DMS 273 (cell line): ENCODE measurements around the gene LMF1.
A peak's percentile ranks its signal among the peaks of the same experiment; 100 is the strongest.

Experiments used
- DNase-seq: peaks from one replicate; lab custom pipeline; 2025; ENCODE audit not compliant: unreplicated experiment; lab: John Stamatoyannopoulos, UW

Gene LMF1

GRCh38 chr16:985646-986400 is 15.0 kb upstream of the LMF1 start:
- DNase-seq = no peak

GRCh38 chr16:984736-985636 is 14.2 kb upstream of the LMF1 start:
- no peak for DNase-seq

DNA sequence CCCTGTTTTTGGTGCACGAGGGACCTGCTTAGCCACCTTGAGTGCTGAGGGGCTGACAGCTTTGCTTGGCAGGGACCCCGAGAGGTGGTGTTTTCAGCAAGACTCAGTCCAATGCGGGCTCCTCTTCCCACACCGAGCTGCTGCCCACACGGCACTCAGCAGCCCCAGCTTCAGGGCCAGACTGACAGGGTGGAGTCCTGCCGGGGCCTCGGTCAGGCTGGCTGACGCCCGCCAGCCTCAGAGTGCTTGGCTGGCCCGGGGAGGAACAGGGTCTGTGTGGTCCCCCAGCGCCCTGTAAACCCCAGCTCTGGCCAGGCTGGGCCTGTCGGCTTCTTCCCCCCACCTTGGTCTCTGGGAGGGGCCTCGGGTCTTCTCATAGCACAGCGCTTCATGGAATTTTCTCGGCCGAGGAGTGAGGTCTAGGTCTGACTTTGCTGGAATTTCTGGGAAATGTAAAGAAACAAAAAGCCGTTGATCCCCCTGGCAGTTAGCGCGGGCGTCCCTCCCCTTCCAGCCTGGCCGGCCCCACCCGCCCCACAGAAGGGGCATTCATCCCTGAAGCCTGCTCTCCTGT is 13.4 kb upstream of the LMF1 start:
- DNase-seq = no peak

DNA sequence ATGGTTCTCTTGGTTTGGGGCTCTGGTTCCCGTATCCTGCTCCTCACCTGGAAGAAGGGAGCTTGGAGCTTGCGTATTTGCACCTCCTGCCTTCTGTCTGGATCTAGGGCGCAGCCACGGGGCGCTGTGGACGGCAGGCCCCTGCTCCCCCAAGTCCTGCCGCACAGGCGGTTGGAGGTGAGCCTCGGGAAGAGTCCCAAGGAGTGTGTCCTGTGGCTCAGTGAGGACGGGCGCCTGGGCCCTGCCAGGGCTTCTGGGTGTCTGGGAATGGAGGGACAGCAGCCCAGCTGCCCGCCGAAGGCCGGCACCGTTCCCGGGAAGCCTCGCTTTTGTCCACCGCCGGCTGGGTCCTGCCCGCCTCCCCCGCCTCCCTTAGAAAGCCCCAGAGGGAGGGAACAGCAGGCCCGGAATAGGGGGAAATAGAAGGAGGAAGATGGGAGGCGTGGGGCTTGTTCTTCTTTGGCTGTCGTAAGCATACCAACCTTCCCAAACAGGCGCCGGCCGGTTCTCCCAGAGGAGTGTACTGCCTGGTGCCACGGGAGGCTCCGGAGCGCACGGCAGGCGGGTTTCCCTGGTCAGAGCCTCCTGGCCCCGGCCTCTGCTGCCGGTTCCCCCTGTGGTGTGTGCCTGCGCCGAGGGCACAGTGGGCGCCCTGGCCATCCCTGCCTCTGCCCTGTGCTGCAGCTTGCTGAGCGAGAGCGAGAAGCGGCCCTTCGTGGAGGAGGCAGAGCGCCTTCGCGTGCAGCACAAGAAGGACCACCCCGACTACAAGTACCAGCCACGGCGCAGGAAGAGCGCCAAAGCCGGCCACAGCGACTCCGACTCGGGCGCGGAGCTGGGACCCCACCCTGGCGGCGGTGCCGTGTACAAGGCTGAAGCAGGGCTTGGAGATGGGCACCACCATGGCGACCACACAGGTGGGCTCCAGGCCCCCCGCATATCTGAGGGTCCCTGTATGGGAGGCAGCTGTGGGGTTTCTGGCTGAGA is 12.6 kb upstream of the LMF1 start:
- peak; percentile 59 for DNase-seq

DNA sequence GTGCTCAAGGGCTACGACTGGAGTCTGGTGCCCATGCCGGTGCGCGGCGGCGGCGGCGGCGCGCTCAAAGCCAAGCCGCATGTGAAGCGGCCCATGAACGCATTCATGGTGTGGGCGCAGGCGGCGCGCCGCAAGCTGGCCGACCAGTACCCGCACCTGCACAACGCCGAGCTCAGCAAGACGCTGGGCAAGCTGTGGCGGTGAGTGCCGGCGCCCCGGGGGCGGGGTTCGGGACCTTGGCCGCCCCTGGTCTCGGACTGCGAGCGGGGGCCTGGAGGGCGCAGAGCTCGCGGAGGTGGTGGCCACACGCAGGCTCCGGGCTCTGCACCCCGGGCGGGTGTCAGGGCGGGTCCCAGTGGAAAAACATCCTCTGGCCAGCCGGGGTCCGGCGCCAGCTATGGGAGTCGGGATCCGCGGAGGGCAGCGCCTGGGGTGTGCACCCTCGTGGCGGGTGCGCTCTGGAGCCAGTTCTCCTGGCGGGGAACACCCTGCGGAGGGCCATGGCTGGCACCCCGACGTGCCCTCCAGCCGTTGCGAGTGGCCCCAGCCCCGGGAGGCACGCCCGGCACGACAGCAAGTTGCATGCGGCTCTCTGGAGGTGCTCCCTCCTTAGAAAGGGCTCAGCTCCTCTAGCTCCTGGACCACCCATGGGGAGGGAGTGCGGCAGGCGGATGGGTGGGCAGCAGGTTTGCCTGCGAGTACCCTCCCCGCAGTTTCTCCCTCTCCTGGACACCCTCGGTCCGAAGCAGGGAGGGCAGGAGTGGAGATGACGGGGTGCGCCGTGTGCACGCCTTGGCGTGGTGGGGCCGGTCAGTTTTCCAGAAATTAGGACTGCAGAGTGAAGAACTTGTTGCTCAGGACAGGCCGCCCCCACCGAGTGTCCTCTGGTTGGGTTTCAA is 11.6 kb upstream of the LMF1 start:
- DNase-seq = peak; percentile 58

- no peak for DNase-seq
These were observed 10.9 kb upstream of the LMF1 start, which contains the start of gene SOX8 for GRCh38 chr16:981695-982144. TSS of gene SOX8 (plus strand) at chr16:981770. CDS start at chr16:981923, 153 bp downstream.

DNA sequence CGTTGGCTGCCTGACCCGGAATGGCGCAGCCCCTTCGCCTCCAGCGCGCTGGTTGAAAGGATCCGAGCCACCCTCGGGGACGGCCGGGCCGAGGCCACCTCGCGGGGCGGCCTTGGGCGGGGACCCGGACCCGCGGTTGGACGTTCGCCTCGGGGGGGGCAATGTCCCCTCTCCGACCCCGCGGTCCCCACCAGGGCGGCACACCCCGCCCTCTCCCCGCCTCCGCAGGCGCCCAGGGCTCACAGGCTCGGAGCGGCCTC is 9.7 kb upstream of the LMF1 start:
- no peak for DNase-seq

DNA sequence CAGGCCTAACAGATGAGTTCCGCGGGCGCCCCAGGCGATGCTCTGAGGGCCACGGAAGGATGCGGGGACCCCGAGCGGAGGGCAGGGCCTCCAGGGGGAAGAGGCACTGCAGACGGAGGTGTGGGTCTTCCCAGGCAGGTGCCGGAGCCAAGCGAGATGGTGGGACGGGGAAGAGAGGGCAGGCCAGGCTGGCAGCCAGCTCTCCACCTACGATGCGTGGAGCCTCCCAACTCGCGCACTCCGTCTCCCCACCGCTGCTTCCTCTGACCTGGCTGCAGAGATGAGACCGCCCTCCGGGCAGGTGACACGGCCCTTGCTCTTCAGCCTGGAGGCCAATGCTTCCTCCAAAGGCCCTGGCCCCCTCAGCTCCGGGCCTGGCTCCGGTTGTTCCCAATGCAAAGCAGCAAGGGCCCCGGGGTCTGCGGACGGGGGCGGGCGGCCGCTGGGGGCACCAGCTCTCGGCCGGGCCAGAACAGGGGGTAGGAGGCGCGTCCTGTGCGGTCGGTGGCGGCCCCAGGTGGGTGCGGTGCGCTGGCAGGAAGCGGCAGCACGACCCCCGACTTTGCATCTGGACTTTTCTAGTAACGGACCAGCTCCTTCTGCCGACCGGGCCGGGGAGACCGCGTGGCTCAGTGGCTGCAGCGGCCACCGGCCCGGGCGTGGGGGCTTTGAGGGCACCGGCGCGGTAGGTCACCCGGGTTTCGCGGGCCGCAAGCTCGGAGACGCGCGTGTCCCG is 9.2 kb upstream of the LMF1 start:
- no peak for DNase-seq

- DNase-seq = no peak
These were observed 8.4 kb upstream of the LMF1 start for GRCh38 chr16:979147-979546.

DNA sequence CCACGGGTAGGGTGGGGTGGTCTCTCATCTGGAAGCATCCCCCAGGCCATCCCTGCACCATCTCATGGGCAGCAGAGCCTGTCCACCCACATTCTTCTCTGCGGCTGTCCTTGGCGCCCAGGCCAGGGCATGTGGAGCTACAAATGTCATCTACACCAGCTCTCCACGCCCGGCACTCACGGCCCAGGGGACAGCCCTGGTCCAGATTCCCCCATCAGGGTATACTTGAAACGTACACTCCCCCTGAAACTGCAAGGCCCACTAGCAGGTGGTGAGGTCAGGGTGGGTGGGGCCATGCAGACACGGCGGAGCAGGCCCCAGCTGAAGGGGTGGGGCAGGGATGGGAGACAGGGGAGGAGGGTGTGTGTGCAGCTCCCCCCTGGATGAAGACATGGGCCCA is 7.6 kb upstream of the LMF1 start:
- peak; percentile 38 for DNase-seq

- DNase-seq = no peak
These were observed 7.1 kb upstream of the LMF1 start for GRCh38 chr16:977896-978295.

DNA sequence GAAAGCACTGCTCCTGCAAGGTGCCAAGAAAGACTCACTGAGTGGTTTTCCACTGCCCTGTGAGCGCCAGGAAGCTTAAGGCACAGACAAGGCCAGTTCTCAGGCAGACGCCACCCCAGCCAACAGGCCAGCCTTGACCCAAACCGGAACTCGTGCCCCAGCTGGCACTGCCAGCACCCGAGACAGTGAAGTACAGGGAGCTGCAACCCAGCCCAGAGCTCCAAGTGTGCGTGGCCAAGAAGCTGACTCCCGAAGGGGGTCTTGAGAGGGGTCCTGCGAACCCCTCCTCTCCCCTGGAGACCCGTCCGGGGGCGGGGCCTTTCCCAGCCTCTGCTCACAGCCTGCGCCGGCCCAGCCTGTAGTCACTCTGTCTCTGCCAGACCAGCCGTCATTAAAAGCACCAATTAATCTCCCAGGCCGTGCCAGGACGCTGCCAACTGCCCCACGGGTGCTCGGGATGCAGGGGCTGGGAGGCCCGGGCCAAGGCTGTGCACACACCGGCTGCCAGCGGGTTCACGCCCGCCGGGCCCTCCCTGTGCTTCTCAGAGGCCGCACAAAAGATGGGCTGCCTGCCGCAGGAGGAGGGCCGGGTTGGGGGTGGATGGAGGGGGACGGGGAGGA is 6.4 kb upstream of the LMF1 start:
- no peak for DNase-seq

DNA sequence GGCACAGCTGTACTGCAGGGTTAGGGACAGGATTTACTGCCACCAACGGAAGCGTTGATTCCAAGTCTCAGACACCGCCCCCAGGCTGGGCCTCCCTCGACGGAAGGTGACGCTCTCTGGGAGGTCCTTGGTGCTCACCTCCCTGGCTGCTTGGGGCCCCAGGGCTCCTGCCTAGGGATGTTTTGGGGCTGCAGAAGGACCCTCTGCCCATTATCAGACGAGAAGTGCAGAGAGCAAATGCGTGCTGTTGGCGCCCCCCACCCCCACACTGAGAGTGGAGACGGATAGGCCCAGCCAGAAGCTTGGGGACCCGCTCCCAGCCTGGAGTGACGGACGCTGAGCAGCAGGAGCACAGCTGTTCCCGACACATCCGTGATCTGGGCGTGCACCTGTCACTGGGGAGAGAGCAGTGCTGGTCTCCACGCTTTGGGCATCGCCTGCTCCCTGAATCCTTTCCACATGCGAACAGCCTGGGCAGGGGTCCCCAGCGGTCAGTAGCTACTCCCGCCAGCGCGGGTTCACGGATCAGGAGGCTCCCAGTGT is 5.7 kb upstream of the LMF1 start:
- DNase-seq = no peak

DNA sequence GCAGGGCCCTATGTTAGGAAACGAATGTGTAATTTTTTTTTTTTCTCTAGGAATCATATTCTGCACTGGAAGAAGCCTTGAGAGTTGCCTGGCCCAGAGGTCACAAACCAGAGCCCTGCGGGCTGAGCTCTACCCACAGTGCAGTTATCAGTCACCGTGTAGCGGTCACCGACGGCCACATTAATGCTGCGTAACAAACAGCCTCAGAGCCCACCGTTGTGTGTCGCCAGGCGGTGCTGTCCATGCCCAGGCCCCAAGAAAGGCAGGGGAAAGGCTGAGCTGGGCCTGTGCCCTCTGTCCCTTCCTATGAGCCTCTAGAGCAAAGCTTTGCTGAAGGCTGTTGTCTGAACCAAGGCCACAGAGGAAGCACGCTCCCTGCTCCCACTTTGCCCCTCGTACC is 4.5 kb upstream of the LMF1 start:
- DNase-seq = no peak

GRCh38 chr16:974611-975261 is 4.0 kb upstream of the LMF1 start:
- DNase-seq = peak; percentile 63

GRCh38 chr16:974001-974601 is 3.3 kb upstream of the LMF1 start:
- DNase-seq = no peak

- no peak for DNase-seq
These were observed 2.6 kb upstream of the LMF1 start for GRCh38 chr16:973366-973765.
